HCT116 (cell line): ENCODE data around the gene NAT16. TPM values are rescaled to one million over a fixed set of nuclear protein-coding genes. Genes with fewer than 3 reads are reported as not detected.

ENCODE experiments used
- ATAC-seq: fragments of 200-7000 bp; cut with Tn5 transposase; 2 replicates; pipeline ENCODE4 v1.9.1; 2020; ENCODE audit warnings: mild to moderate bottlenecking, moderate library complexity
- BruUV-seq: library from RNA; stranded (reverse); fragments of 400-500 nt; replicated peaks from 2 replicates; lab custom pipeline; 2021; lab: Mats Ljungman, UMichigan
- CTCF ChIA-PET: fragments of 300-600 bp; sonication (Branson Sonifier 250); formaldehyde crosslinking; loops from one replicate; lab custom pipeline; 2021; ENCODE audit warnings: antibody characterized with exemption; lab: Charles Lee
- POLR2A ChIA-PET: fragments of 300-600, 350-600 bp; sonication (Branson Sonifier 250); formaldehyde crosslinking; loops from one replicate; lab custom pipeline; 2021; ENCODE audit warnings: antibody characterized with exemption; lab: Charles Lee
- RAD21 ChIA-PET, 2 experiments: fragments of 300-600 bp; sonication (Branson Sonifier 250); formaldehyde crosslinking; loops; one replicate each; lab custom pipeline; 2023; ENCODE audit warnings: low total read pairs in 2 of 2; ENCODE audit not compliant: uncharacterized antibody in 2 of 2, unreplicated experiment in 2 of 2, low non-redundant PET in 1 of 2; lab: Charles Lee
- DNase-seq: peaks from one replicate; pipeline ENCODE4 v3.0.0-alpha.2; 2010; ENCODE audit warnings: low read depth, low spot score
- H2AFZ ChIP-seq: fragments of 200-600 bp; shearing (Covaris generic), sonication (generic); 2 replicates; pipeline ENCODE4 v1.6.1; 2017; ENCODE audit warnings: low read depth, mixed run types, mixed read lengths, antibody characterized with exemption, low read length; ENCODE audit not compliant: poor library complexity, severe bottlenecking
- H3K27ac ChIP-seq: 2 replicates; pipeline ENCODE4 v1.5.1; 2012; ENCODE audit warnings: low read depth, low read length
- H3K27me3 ChIP-seq: fragments of 200-600 bp; sonication (generic); 2 replicates; pipeline ENCODE4 v1.6.1; 2016; ENCODE audit warnings: mixed run types, low read length, mixed read lengths; ENCODE audit not compliant: insufficient read depth
- H3K36me3 ChIP-seq, 2 experiments: fragments of 200-500 bp in 1 of 2; fragments of 200-600 bp in 1 of 2; sonication (Bioruptor generic) in 1 of 2; sonication (generic) in 1 of 2; 2 replicates each; pipeline versions ENCODE4 v1.5.1 to v1.6.1; 2014 to 2016; ENCODE audit warnings: low read length in 2 of 2, inconsistent platforms in 1 of 2, mixed read lengths in 1 of 2, mixed run types in 1 of 2; ENCODE audit not compliant: insufficient read depth in 2 of 2, control insufficient read depth in 1 of 2
- H3K4me1 ChIP-seq, 2 experiments: fragments of 200-600 bp in 1 of 2; sonication (generic) in 1 of 2; 2 replicates each; pipeline versions ENCODE4 v1.5.1 to v1.6.1; 2012 to 2017; ENCODE audit warnings: low read length in 2 of 2, inconsistent platforms in 1 of 2, mild to moderate bottlenecking in 1 of 2, mixed read lengths in 1 of 2, mixed run types in 1 of 2, moderate library complexity in 1 of 2; ENCODE audit not compliant: insufficient read depth in 2 of 2, control insufficient read depth in 1 of 2
- H3K4me2 ChIP-seq: fragments of 200-600 bp; sonication (generic); 2 replicates; pipeline ENCODE4 v1.6.1; 2017; ENCODE audit warnings: mixed run types, low read length, mixed read lengths
- H3K4me3 ChIP-seq, 2 experiments: fragments of 200-600 bp in 1 of 2; sonication (generic) in 1 of 2; replicated peaks in 1 of 2; 2 replicates each; pipeline ENCODE4 v1.5.1; 2011 to 2016; ENCODE audit warnings: low read length in 2 of 2, control low read depth in 1 of 2, low read depth in 1 of 2, mild to moderate bottlenecking in 1 of 2, mixed read lengths in 1 of 2, mixed run types in 1 of 2
- H3K79me2 ChIP-seq: fragments of 200-600 bp; sonication (generic); 2 replicates; pipeline ENCODE4 v1.6.1; 2017; ENCODE audit warnings: mild to moderate bottlenecking, mixed run types, low read length, moderate library complexity, mixed read lengths; ENCODE audit not compliant: insufficient read depth
- H3K9ac ChIP-seq: fragments of 200-600 bp; sonication (generic); 2 replicates; pipeline ENCODE4 v1.6.1; 2016; ENCODE audit warnings: low read length, mixed read lengths
- H3K9me2 ChIP-seq: fragments of 200-600 bp; sonication (generic), shearing (Covaris generic); 2 replicates; pipeline ENCODE4 v1.6.1; 2017; ENCODE audit warnings: mixed run types, mild to moderate bottlenecking, moderate library complexity; ENCODE audit not compliant: insufficient read depth
- H3K9me3 ChIP-seq, 2 experiments: fragments of 200-500 bp in 1 of 2; fragments of 200-600 bp in 1 of 2; sonication (Bioruptor generic) in 1 of 2; sonication (generic) in 1 of 2; 2 replicates each; pipeline ENCODE4 v1.6.1; 2014 to 2017; ENCODE audit warnings: low read length in 2 of 2, mixed read lengths in 2 of 2, inconsistent platforms in 1 of 2, low read depth in 1 of 2, mild to moderate bottlenecking in 1 of 2, mixed run types in 1 of 2, moderate library complexity in 1 of 2; ENCODE audit not compliant: control insufficient read depth in 1 of 2, insufficient read depth in 1 of 2
- H4K20me1 ChIP-seq: fragments of 200-600 bp; sonication (generic), shearing (Covaris generic); 2 replicates; pipeline ENCODE4 v1.6.1; 2017; ENCODE audit warnings: mixed run types, mild to moderate bottlenecking, moderate library complexity; ENCODE audit not compliant: insufficient read depth
- ATF3 ChIP-seq: IDR thresholded peaks from 2 replicates; pipeline ENCODE4 v1.6.1; 2012
- CBX3 ChIP-seq: IDR thresholded peaks from 2 replicates; pipeline ENCODE4 v1.6.1; 2012; ENCODE audit warnings: low read depth
- CTCF ChIP-seq, 3 experiments: fragments of 200-600 bp in 1 of 3; sonication (generic) in 1 of 3; IDR thresholded peaks in 2 of 3; conservative IDR thresholded peaks in 1 of 3; 2 replicates each; pipeline ENCODE4 v1.5.1; 2012 to 2017; ENCODE audit warnings: low read depth in 2 of 3, low read length in 2 of 3, antibody characterized with exemption in 1 of 3, borderline replicate concordance in 1 of 3, control low read depth in 1 of 3, mild to moderate bottlenecking in 1 of 3, mixed read lengths in 1 of 3, mixed run types in 1 of 3, moderate library complexity in 1 of 3; ENCODE audit not compliant: insufficient read depth in 1 of 3
- POLR2AphosphoS5 ChIP-seq: IDR thresholded peaks from 2 replicates; pipeline ENCODE4 v1.6.1; 2011; ENCODE audit warnings: mild to moderate bottlenecking, low read depth, low read length, moderate library complexity
- ZBTB33 ChIP-seq: IDR thresholded peaks from 2 replicates; pipeline ENCODE4 v1.6.1; 2011; ENCODE audit warnings: mild to moderate bottlenecking, low read length, moderate library complexity; ENCODE audit not compliant: insufficient replicate concordance; ENCODE audit errors: extremely low read depth
- intact Hi-C: fragments of 100-400 bp; cut with micrococcal nuclease; formaldehyde crosslinking; loops from 2 replicates; pipeline ENCODE4 v1.10.0; 2022
- total RNA-seq: library from RNA; stranded (reverse); gene quantifications from one replicate; pipeline ENCODE4 v1.2.1, GENCODE V29; 2021; ENCODE audit not compliant: unreplicated experiment

NAT16 gene
- total RNA-seq, 1 experiment from 2014 or later = 2.0 TPM

GRCh38 chr7:101153969-101154692, 26.0 kb downstream of the NAT16 start, which contains the start of gene AP1S1:
TSS of gene AP1S1 (plus strand) at chr7:101154476. CDS start at chr7:101154515, 39 bp downstream.
- intact Hi-C loops = no loop called here
- H3K9me3 ChIP-seq = no peaks in the 10 kb centered on the region
- H3K36me3 ChIP-seq = peaks cover 4 to 30% of the 10 kb centered on the region in 2 experiments; a peak in 3 of 4 replicates
- H3K27me3 ChIP-seq = no peaks in the 10 kb centered on the region
- peak within 1 kb of the TSS; percentile 98 for H3K4me2 ChIP-seq
- no peaks in the 10 kb centered on the region for H4K20me1 ChIP-seq
- no peak within 1 kb of the TSS for H2AFZ ChIP-seq
- H3K9me2 ChIP-seq = no peaks in the 10 kb centered on the region
- POLR2A ChIA-PET = interaction anchor here (1.0 to 3.1 kb wide), 3 partner anchors 9 to 11 kb away, joined by 3 to 10 read pairs (median 4); no protein-coding TSS in a partner anchor
- DNase-seq (peak; percentile 96), ATAC-seq (peak; percentile 89)
- peak within 1 kb of the TSS; percentile 78 for H3K27ac ChIP-seq
- peaks cover 28 to 43% of the 10 kb centered on the region in 2 experiments for H3K4me1 ChIP-seq
- peak; percentile 82 for TF ChIP-seq POLR2AphosphoS5
- TF ChIP-seq CTCF (IDR thresholded peaks at IDR 0.05 in 2 of 3, conservative IDR thresholded peaks at IDR 0.05 in 1 of 3; ENCODE audit: borderline replicate concordance in 1 of 3, insufficient read depth in 1 of 3, low read depth in 2 of 3, low read length in 2 of 3) = no peak
- TF ChIP-seq ATF3 = no peak
- TF ChIP-seq CBX3 = no peak
- TF ChIP-seq ZBTB33 = peak; percentile 68
- TF ChIP-seq, all 23 proteins: peak for 2
- BruUV-seq = no TSS peak
- ChIA-PET CTCF (interaction anchor here (1.0 to 3.1 kb wide), 2 partner anchors 10 to 39 kb away, joined by 4 to 37 read pairs; no protein-coding TSS in a partner anchor), RAD21 (no interaction called here)
- Histone ChIP-seq H3K4me3 (peak within 1 kb of the TSS; percentile 74 to 85), H3K9ac (peak within 1 kb of the TSS; percentile 94), H3K79me2 (peaks cover 39% of the 10 kb centered on the region)
